GM12865 (cell line): ENCODE data around the gene GCK.
"Not testable (repeated sequence)": the region's sequence is repeated elsewhere in the genome, so short reads cannot be mapped to it uniquely, and the experiment has no call there.

ENCODE experiments used
- DNase-seq: peaks from one replicate; pipeline ENCODE4 v3.0.0; 2010; ENCODE audit warnings: low read depth
- H3K4me3 ChIP-seq: 2 replicates; pipeline ENCODE4 v1.5.1; 2011; ENCODE audit warnings: mild to moderate bottlenecking, low read depth, low read length, control low read depth
- CTCF ChIP-seq: IDR thresholded peaks from 2 replicates; pipeline ENCODE4 v1.5.1; 2011; ENCODE audit warnings: low read length, control low read depth, low read depth, inconsistent platforms; ENCODE audit not compliant: insufficient read depth; ENCODE audit errors: missing control alignments

GCK gene

GRCh38 chr7:44134943-44135628, 54.2 kb downstream of the GCK start:
- no peak for TF ChIP-seq CTCF
- H3K4me3 ChIP-seq, result no peak overlapping the region
- no peak for DNase-seq

DNA sequence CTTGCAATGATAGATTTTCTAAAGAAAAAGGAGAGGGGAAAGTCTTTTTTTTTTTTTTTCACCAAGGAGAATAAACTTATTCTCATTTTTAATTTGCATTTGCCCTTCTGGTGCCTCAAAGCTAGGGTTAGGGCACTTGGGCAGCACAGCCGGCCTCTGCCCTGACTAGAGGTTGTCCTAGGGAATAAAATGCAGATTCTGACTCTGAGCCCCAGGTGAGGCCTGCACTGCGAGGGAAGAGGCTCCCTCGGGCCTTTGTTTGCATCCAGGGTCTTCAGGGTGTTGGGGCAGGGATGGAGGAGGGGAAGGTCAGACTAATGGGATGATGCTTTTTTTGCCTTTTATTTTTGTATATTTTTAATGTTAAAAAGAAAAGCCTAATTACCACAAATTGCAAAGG, 55.9 kb downstream of the GCK start:
- DNase-seq, result no peak
- no peak for TF ChIP-seq CTCF
- H3K4me3 ChIP-seq, result no peak overlapping the region

DNA sequence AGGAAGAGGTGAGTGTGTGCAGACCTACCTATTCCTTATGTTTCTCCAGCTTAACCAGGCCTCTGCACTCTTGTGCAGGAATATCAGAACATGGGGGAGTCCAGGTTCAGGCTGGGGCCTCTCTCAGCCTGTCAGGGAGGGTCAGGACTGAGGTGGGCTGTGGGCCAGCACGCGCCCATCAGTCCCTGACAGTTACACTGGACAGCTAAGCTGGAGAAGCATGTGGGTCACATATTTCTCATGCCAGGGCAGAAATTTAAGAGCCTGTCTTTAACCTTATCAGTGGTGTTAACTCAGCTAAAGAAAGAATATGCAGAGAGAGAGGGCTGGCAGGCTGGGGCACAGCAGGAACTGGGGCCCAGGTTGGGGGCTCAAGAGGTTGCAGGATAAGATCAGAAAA, 57.2 kb downstream of the GCK start:
- no peak overlapping the region for H3K4me3 ChIP-seq
- TF ChIP-seq CTCF, result no peak
- DNase-seq, result no peak

- peak; percentile 24 for TF ChIP-seq CTCF
- H3K4me3 ChIP-seq, result no peak overlapping the region
- DNase-seq, result peak; percentile 18
Measured at GRCh38 chr7:44131173-44132029, 57.8 kb downstream of the GCK start.

DNA sequence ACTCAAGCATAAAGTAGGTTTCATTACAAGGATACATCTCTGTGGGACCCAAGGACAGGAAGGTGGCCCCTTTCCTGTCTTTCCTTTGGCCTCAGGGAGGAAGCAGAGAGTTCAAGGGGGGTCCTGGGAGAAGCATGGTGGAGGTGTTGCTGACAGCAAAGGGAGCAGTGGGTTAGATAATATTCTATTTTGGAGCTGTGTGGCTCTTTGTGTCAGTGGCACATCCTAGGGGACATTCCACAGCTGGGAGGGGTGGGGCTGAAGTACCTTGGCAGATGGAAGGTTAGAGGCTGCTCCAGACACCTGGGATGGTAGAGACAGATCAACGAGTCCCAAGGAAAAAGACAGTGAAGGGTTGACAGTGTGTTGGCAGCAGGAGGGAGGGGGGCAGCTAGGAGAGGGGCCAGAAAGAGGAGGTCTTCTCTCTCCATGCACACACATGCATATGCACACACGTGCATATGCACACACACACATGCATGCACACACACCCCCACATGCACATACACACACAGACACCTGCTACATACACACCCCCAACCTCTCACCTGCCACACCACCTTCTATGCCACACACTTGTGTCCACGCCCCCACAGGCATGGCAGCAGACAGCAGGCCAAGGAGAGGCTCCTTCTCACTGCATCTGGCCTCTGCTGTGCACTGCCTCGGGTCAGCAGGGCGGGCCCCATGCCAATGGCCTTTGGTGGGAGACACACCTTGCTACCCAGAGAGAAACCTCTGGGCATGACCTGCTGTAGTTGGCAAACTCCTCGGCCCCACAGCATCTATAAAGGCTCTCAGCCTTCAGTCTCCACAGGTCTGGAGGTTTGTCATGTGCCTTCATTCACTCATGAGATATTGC, 60.3 kb downstream of the GCK start:
- TF ChIP-seq CTCF, result no peak
- H3K4me3 ChIP-seq, result no peak overlapping the region
- no peak for DNase-seq

DNA sequence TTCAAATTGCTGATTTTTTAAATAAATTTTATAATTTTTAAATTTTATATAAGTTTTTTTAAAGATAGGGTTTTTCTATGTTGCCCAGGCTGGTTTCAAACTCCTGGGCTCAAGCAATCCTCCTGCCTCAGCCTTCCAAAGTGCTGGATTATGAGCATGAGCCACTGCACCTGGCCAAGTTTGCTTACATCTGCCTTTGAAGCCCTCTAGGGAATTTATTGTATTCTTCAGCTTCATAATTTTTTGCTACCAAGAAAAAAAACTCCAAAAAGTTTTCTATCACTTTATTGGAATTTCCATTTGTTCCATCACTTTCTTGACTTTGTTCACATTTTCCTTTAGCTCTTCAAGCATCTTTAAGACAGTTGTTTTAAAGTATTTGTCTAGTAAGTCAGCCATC, 62.1 kb downstream of the GCK start:
- H3K4me3 ChIP-seq, result no peak overlapping the region
- no peak for TF ChIP-seq CTCF
- DNase-seq, result no peak

DNA sequence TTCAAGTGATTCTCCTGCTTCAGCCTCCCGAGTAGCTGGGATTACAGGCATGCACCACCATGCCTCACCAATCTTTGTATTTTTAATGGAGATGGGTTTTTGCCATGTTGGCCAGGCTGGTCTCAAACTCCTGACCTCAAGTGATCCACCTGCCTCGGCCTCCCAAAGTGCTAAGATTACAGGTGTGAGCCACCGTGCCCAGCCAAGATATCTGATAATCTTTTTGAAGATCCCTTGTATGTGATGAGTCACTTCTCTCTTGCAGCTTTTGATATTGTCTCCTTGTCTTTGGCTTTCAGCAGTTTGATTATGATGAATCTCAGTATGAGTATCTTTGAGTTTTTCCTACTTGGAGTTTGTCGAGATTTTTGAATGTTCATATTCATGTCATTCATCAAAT, 62.7 kb downstream of the GCK start:
- not testable (repeated sequence) for DNase-seq, H3K4me3 ChIP-seq
